Large intestine (tissue), 3 donors: ENCODE data around the gene YBX2. TPM values are rescaled to one million over a fixed set of nuclear protein-coding genes. Genes with fewer than 3 reads are reported as not detected.

Experiments used
- DNase-seq, 2 donors: peaks; one replicate each; pipeline versions ENCODE4 v3.0.0 to v3.0.0-alpha.2; 2013
- H3K27ac ChIP-seq: one replicate; pipeline ENCODE4 v1.5.1; 2013; ENCODE audit warnings: low read length
- H3K27me3 ChIP-seq: 2 replicates; pipeline ENCODE4 v1.6.1; 2013; ENCODE audit warnings: low read length; ENCODE audit not compliant: control insufficient read depth, insufficient read depth
- H3K36me3 ChIP-seq: 2 replicates; pipeline ENCODE4 v1.6.1; 2013; ENCODE audit warnings: low read length; ENCODE audit not compliant: control insufficient read depth, insufficient read depth
- H3K4me1 ChIP-seq: one replicate; pipeline ENCODE4 v1.6.1; 2013; ENCODE audit warnings: low read length; ENCODE audit not compliant: control insufficient read depth, insufficient read depth
- H3K4me3 ChIP-seq: one replicate; pipeline ENCODE4 v1.5.1; 2013; ENCODE audit warnings: low read length
- H3K9me3 ChIP-seq: one replicate; pipeline ENCODE4 v1.6.1; 2013; ENCODE audit warnings: mild to moderate bottlenecking, low read depth, low read length, moderate library complexity; ENCODE audit not compliant: control insufficient read depth
- WGBS: methylation state at CpG from one replicate; pipeline ENCODE4 v1.1.5; 2013; ENCODE audit warnings: low lambda C conversion rate; ENCODE audit not compliant: insufficient coverage; 5-methylcytosine and 5-hydroxymethylcytosine counted together
- polyA plus RNA-seq: library from polyadenylated mRNA; unstranded; fragments of 120-200 nt; gene quantifications from one replicate; pipeline ENCODE4 v1.2.1, GENCODE V29; 2013

YBX2 gene
- polyA plus RNA-seq, 1 donor: 2.8 TPM

DNA sequence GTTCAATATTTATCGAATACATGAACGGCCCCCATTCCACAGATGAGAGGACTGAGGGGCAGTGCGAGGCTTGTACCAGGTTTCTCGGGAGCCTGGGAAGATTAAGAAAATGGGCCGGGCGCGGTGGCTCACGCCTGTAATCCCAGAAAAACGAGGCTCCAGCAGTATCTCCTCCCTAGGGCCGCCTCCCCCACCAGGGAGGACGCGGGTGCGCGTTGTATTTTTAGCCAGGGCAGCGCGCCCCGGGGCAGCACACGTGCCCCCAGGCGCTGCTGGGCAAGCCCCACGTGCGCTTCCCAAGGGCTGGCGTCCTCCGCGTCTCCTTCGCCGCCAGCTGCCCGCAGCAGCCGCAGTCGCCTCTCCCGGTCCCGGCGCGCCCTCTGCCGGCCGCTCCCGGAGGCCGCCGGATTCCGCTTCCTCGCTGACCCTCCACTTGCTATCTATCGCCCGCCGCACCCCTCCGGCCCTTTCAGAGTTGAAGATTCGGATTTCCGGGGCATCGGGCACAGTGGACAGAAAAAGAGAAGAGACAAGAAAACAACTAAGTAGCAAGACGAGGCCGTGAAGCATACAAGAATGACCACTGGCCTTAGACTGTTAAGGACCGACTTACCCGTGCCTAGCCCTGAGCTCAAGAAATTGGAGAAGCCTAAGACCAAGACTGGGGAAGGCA is 1.9 kb upstream of the YBX2 start:
- H3K36me3 ChIP-seq: no peaks in the 10 kb centered on the region
- no CpG with 5 or more reads among the region's 51 CpGs for WGBS
- no peak overlapping the region for H3K27ac ChIP-seq
- H3K4me3 ChIP-seq: no peak overlapping the region
- DNase-seq: peak; percentile 71 to 74
- H3K4me1 ChIP-seq: peaks cover 34% of the 10 kb centered on the region
- peaks cover 34% of the 10 kb centered on the region for H3K27me3 ChIP-seq
- peaks cover 6% of the 10 kb centered on the region for H3K9me3 ChIP-seq

DNA sequence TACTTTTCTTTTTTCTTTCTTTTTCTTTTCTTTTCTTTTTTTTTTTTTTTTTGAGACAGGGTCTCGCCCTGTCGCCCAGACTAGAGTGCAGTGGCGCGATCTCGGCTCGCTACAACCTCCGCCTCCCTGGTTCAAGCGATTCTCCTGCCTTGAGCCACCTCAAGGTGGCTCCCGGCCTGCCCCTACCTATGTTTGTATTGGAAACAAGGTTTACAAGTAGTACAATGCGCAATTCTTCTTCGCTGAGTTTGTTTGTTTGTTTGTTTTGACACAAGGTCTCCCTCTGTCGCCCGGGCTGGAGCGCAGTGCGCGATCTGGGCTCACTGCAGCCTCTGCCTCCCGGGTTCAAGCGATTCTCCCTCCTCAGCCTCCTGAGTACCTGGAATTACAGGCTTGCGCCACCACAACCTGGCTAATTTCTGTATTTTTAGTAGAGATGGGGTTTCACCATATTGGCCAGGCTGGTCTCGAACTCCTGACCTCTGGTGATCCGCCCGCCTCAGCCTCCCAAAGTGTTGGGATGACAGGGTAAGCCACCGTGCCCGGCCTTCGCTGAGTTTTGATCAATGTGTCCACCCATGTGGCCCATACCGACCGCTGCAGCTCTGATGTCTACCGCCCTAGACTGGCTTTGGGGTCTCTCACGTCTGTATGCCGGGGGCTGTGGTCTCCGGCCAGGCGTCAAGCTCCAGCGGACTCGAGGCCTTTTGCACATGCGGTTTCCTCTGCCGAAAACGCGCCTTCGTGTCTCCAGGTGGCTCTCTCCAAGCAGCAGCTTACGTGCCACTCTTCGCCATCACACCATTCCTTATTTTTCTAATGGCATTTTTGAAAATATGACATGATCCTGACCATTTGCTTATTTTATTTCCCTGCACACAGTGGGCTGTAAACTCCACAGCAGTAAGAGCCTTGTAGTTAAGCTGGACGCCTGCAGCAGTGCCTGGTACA is 1.1 kb upstream of the YBX2 start:
- no peak for DNase-seq
- H3K27me3 ChIP-seq: peaks cover 37% of the 10 kb centered on the region
- WGBS: no CpG with 5 or more reads among the region's 42 CpGs
- no peaks in the 10 kb centered on the region for H3K36me3 ChIP-seq
- peaks cover 6% of the 10 kb centered on the region for H3K9me3 ChIP-seq
- peaks cover 34% of the 10 kb centered on the region for H3K4me1 ChIP-seq
- peak overlapping the region; percentile 31 for H3K4me3 ChIP-seq
- no peak overlapping the region for H3K27ac ChIP-seq

DNA sequence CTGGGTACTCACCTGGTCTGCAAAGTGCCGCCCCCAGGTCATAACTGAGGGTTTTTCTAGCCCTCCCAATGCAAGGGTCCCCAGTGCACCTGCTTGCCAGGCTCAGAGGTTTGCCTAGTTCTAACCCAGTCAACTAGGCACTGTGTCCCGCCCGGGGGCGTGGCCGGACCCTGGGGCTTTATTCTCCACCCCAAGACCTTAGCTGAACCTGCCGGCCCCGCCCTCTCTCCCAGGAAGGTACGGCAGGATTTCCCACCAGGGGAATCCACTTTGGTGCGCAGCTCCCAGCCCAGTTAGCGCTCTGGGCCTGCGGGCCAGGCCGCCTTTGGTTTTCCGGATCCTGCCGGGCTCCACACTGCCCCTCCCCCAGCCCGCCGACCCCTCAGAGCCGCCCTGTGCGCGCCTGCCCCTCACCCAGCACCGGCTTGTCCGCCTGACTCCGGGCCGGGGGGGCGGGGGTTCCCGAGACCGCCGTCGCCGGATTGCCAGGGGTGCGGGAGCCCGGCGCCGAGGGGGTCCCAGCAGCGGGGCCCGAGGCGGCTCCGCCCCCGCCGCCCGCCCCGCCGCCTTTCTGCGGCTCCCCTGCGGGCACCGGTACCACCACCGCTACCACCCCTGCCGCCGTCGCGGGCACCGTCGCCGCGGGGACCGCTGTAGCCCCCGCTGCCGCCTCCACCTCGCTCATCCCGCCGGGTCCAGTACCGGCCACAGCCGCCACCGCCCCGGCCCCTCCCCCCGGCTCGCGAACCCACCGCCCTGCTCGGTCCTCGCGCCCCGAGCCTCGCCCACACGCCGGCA is 424 bp downstream of the YBX2 start:
- no CpG with 5 or more reads among the region's 75 CpGs for WGBS
- Histone ChIP-seq H3K27ac (no peak overlapping the region), H3K4me3 (no peak overlapping the region), H3K27me3 (peaks cover 37% of the 10 kb centered on the region), H3K36me3 (no peaks in the 10 kb centered on the region), H3K4me1 (peaks cover 34% of the 10 kb centered on the region), H3K9me3 (peaks cover 6% of the 10 kb centered on the region)
- DNase-seq: peak; percentile 31 to 64

DNA sequence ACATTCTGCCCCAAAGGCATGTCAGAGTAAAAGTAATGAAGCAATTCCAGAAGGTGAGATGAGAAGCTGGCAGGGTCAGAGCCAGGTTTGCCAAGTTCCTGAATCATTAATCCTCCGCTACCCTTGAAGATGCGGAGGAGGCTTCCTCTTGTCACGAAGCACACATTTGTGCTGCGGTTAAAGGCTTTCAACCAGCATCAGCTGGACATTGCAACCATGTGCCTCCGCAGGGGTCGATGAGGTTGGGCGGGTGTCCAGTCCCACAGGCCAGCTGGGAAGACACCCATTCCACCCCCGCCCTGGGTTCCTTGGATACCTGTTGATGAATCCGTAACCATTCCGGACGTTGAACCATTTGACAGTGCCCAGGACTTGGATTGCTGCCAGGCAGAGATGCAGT is 1.3 kb downstream of the YBX2 start:
- Histone ChIP-seq H3K9me3 (peaks cover 6% of the 10 kb centered on the region), H3K27ac (no peak overlapping the region), H3K36me3 (no peaks in the 10 kb centered on the region), H3K27me3 (peaks cover 37% of the 10 kb centered on the region), H3K4me1 (peaks cover 34% of the 10 kb centered on the region), H3K4me3 (no peak overlapping the region)
- DNase-seq: no peak
- WGBS: 80% methylated on average over 1 of the region's 11 CpGs

DNA sequence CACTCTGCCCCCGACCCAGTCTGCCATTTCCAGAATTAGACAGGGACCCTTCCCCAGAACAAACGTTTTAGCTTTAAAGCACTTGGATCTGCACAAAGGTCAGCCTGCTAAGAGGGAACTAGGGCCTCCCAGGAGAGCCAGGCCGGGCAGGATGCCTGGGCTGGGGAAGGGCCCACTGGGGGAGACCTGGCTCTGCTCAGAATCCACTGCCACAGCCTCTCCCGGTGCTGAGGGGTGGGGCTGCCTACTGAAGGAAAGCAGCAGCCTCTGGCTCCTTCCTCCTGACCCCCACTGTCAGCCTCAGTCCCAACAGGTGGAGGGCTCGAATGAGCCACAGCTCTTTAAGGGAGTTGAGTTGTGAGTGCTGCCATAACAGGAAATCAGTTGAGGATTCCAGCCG is 1.7 kb downstream of the YBX2 start:
- WGBS: no CpG with 5 or more reads among the region's 6 CpGs
- peaks cover 6% of the 10 kb centered on the region for H3K9me3 ChIP-seq
- peaks cover 34% of the 10 kb centered on the region for H3K4me1 ChIP-seq
- H3K27me3 ChIP-seq: peaks cover 37% of the 10 kb centered on the region
- H3K27ac ChIP-seq: no peak overlapping the region
- no peak overlapping the region for H3K4me3 ChIP-seq
- H3K36me3 ChIP-seq: no peaks in the 10 kb centered on the region
- peak in 1 of 2 donors; percentile 62 for DNase-seq

DNA sequence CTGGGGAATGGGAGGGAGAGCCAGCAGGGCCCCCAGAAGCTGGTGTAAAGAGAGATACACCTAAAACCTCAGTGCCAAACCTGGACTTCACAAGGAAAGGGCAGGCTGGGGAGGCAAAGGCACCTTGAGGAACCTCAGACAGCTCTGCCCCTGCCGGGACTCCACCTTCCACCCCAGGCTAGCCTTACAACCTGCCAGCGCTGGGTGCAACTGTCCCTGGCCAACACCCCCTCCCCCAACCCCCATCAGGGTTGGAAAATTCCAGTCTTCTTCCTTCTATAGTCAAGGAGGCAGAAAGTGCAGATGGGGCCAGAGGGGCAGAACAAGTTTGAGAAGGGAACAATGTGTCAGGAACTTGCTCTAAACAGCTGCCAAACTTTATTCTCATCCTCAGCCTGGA is 2.2 kb downstream of the YBX2 start:
- H3K27me3 ChIP-seq: peaks cover 37% of the 10 kb centered on the region
- H3K36me3 ChIP-seq: no peaks in the 10 kb centered on the region
- no CpG with 5 or more reads among the region's 2 CpGs for WGBS
- H3K4me1 ChIP-seq: peaks cover 34% of the 10 kb centered on the region
- peaks cover 6% of the 10 kb centered on the region for H3K9me3 ChIP-seq
- DNase-seq: no peak
- no peak overlapping the region for H3K27ac ChIP-seq
- H3K4me3 ChIP-seq: no peak overlapping the region

DNA sequence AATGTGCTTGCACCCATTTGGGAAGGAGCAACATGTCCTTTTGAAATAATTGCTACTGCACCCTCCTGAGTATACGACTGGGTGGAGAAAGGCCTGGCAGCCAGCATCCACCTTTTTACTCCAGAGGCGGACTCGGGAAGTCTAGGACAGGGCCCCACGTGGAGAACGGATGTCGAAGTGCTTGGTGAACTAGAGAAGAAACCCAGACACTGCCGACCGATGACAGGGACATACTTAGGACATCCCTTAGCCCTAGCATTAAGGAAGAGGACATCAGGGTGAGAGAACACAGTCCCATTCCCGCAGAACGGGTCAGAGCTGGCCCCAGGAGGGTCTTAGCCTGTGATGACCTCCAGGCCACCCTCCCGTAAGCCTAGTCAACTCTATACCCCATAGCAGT is 3.8 kb downstream of the YBX2 start:
- peaks cover 31% of the 10 kb centered on the region for H3K27me3 ChIP-seq
- peaks cover 26% of the 10 kb centered on the region for H3K4me1 ChIP-seq
- H3K9me3 ChIP-seq: peaks cover 6% of the 10 kb centered on the region
- no peak overlapping the region for H3K27ac ChIP-seq
- no CpG with 5 or more reads among the region's 11 CpGs for WGBS
- no peaks in the 10 kb centered on the region for H3K36me3 ChIP-seq
- H3K4me3 ChIP-seq: no peak overlapping the region
- DNase-seq: no peak

DNA sequence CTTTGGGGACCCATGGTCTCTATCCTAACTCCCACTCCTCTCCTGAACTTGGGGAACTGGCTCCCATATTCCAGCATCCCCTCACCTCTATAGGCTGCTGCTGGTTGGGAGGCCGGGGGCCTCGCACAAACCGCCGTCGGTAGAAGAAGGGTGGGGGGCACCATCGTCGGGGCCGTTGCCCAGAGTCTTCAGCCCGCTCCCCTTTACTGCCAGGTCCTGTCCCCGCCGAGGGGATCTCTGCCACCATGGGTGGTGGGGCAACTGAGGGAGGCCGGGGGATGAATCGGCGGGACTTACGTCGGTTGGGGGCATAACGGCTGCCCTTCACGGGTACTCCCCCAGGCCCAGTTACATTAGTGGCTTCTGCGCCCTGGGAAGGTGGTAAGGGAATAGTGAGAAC is 4.3 kb downstream of the YBX2 start:
- peaks cover 26% of the 10 kb centered on the region for H3K27me3 ChIP-seq
- H3K4me3 ChIP-seq: no peak overlapping the region
- peaks cover 6% of the 10 kb centered on the region for H3K9me3 ChIP-seq
- no peak overlapping the region for H3K27ac ChIP-seq
- WGBS: no CpG with 5 or more reads among the region's 19 CpGs
- H3K36me3 ChIP-seq: no peaks in the 10 kb centered on the region
- peaks cover 24% of the 10 kb centered on the region for H3K4me1 ChIP-seq
- no peak for DNase-seq

DNA sequence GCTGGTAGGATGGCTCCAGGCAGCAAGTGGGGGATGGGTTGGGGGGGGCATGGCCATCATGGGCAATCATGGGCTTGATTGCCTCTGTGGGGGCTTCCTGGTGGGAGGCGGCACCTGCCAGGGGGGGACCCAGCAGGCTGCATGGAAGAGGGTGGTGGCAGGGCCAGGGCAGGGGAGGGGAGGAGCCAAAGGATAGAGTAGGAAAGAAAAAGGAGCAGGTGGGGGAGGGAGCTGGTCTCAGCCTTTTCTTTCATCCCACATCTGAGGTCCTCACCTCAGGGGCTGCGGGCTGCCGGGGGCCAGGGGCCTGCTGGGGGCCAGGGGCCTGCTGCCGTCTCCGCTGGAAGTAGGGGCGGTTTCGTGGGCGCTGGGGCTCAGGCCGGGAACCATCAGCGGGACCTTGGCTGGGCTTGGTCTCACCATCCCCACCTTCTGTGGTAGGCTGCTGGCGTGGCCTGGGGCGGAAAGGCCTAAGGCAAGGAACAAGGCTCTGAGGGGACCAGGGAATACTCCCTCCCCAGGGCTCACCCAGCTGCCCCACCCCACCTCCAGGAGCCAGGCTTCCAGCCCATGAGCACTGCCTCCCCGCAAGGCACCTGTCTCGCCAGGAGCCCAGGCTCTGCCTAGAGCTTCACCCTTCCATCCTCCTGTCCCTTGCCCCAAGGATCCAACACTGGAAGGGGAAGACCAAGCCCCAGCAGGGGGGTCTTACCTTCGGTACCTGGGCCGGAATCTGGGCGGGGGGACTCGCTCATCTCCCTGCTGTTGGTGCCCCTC is 5.0 kb downstream of the YBX2 start:
- WGBS: no CpG with 5 or more reads among the region's 18 CpGs
- H3K27me3 ChIP-seq: peaks cover 21% of the 10 kb centered on the region
- no peak for DNase-seq

More for the DNA sequence above, 5.0 kb downstream of the YBX2 start:
- Histone ChIP-seq H3K4me1 (peaks cover 19% of the 10 kb centered on the region), H3K9me3 (peaks cover 3% of the 10 kb centered on the region), H3K36me3 (no peaks in the 10 kb centered on the region), H3K27ac (no peak overlapping the region), H3K4me3 (no peak overlapping the region)
